NK-92 (cell line): Measurements from ENCODE around the gene TLX3.
"Not testable (repeated sequence)": the region's sequence is repeated elsewhere in the genome, so short reads cannot be mapped to it uniquely, and the experiment has no call there.

Experiments used
- DNase-seq: peaks from one replicate; lab custom pipeline; 2025; ENCODE audit not compliant: unreplicated experiment; lab: John Stamatoyannopoulos, UW

TLX3 gene

DNA sequence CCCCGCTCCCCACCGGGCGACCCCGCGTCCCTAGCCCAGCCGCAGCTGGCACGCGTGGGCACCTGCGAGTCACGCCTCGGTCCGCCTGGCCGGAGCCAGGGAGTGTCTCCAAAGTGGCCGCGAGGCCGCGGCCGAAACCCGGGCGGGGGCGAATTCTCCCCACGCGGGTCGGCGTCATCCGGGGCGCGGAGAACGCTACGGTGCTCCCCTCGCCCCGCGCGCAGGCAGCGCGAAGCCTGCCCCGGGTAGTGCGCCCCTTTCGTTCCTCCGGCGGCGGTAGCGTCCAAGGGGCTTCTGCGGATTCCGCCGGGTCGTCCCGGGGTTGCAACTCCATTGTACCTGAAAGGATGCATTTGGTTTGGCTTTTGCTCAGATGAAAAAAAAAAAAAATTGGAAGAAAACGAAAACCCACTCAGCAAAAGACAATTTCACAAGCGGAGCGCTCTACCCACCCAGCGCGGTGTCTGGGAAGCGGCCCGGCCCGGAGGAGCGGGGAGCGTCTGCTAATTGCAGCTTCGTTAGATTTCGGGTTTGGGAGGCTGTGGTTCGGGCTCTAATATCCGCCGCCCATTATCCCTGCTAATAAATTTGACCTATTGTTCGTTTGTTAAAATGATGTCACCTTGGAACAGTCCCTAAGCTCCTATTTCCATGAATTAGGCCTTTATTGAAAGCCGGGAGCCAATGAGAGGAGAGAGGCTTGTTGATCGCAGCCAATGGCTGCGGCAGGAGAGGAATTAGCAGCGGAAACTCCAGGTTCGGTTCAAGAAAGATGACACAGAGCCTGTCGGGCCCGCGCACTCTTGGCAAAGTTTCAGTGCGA is at the start of gene TLX3:
Gene TLX3, plus strand, starts transcription at position 796 of the 823 bp plus-strand sequence. CDS start 118 bp downstream, outside the sequence.
- no peak for DNase-seq

DNA sequence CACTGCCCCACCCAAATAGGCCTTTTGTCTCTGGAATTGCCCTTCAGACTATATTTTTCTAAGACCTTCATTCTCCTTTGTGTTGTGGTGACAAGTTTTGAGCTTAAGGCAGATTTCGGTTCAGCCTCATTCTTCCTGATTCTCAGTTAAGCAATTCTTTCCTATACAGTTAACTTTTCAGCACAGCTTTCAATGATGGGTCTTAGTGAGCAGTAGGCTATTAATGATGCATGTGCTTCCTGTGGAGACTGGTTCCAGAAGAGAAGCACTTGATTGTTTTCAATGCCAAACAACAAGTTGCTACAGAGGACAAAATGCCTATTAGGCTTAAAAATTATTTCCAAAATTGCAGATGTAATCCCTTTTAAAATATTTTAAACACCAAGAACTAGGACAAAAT is 47.7 kb upstream of the TLX3 start:
- no peak for DNase-seq

DNA sequence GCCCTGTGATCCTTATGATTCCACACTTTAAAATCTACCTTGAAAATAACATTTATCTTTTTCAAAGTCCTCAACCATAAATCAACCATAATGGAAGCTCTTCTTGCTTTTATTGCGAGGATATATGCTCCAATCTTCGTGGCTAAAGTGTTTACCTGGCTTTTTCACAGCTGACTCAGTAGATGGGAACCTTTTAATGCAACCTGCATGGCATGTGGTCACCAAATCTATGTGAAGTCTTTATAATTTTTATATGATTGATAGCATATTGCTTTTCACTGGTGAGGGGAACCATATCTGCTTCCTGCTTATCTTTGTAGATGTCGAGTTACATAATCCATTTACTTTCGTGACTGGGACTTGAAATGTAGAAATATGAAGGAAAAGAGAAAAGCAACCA is 47.1 kb upstream of the TLX3 start:
- DNase-seq = no peak

DNA sequence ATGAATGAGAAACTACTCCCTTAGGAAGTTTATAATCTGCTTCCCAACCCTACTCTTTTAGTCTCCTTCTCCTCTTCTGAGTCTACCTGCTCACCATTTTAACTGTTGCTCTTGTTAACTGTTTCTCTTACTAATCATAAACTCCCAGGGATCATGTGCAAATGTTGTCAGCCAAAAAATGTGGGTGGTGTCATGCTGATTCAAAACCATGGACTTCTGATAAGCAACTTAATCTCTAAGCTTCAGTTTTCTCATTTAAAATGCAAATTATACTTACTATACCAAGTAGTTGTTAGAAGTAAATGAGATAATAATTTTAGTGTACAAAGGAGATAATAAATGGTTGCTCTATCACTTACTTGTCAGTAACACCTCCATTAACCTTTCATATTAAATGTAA is 45.9 kb upstream of the TLX3 start:
- no peak for DNase-seq

GRCh38 chr5:171264843-171265242 is 44.2 kb upstream of the TLX3 start:
- no peak for DNase-seq

- no peak for DNase-seq
Measured at GRCh38 chr5:171268700-171269620, 40.1 kb upstream of the TLX3 start.

DNA sequence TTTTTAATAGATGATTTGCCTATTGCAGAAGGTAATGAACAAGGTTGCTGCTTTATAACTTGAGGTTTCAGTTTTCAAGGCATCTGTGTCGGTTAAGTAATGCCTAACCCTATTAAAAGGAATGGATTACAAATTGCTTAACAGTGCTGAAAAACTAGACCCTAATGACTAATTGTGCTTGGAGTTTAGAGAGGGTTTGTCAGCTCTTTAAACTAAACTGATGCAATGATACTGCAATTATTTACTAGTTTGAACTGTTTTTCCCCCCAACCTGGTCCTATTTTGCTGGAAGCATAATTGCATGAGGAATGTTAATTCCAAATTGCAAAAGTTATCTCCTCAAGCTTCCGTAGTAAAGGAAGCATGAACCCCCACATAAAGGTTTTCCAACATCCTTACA is 39.3 kb upstream of the TLX3 start:
- DNase-seq = no peak

- no peak for DNase-seq
Measured at GRCh38 chr5:171270136-171270535, 38.9 kb upstream of the TLX3 start.

DNA sequence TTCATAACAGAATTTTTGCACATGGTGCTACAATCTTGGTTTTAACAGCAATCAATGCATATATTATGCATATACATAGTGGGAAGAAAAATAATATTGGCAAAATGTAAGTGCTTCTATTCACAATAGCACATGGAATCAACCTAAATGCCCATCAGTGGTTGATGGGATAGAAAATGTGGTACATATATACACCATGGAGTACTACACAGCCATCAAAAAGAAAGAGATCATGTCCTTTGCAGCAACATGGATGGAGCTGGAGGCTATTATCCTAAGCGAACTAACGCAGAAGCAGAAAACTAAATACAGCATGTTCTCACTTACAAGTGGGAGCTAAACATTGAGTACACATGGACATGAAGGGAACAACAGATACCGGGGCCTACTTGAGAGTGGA is 37.2 kb upstream of the TLX3 start:
- no peak for DNase-seq

DNA sequence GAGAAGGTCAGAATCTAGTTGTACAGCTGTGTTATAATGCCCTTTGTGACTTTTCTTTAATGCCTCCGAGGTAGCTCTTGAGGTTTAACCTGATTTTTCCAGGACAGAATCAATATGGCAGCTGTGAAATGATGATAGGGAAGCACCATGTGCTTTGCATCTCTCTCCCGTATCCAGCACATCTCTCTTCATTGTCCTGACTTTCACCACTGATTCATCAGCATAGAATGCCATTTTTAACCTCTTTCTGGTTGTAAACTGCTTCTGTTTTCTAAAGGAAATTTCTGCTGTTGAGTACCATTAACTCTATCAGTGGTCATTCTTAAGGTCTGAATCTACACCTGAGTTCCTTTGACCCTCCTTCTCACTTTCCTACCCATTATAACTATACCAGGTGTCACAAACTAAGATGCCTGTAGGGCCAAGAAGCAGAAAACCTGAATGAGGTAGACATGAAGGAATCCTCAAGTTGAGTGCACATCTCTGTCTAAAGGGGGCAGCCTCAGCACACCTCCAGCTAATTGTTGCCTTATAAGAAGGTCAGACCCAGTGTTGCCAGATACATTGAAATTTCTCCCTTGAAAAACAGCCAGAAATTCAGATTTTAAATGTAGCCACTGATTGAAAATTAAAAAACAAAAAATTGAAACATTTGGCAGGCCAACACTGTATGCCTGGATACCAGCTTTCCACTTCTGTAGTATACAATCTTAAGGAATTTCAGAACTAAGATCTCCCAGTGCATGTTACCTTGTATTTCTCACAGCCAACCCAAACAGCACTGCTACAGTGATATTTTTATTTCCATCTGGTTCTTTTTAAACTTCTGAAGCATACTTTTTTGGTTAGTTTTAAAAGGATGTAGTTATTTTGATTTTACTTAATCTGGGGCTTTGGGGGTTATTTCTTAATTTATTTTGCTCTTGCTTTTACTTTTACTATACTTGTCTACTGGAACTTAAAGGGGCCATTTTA is 35.8 kb upstream of the TLX3 start:
- no peak for DNase-seq

- no peak for DNase-seq
Measured at GRCh38 chr5:171275841-171276544, 33.1 kb upstream of the TLX3 start.

- DNase-seq = no peak
Measured at GRCh38 chr5:171283753-171284152, 25.3 kb upstream of the TLX3 start.

- DNase-seq = no peak
Measured at GRCh38 chr5:171285465-171285864, 23.6 kb upstream of the TLX3 start.

DNA sequence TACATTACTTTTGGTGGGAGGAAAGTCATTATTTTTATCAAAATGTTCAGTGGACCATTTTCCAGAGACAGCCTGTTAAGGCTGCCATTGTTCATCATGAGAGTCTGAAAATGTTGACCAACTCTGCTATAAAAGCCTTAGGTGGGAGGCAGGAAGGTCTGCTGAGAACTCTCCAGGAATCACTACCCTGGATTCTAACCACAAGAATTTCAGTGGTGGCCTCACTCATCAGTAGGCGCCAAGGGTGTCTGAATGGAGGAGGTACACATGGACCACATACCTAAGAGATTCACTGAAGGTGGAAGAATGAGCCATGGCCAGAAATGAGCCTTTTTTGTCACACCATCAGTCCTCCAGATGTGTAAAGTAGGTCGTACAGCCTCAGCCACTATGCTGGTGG is 21.0 kb upstream of the TLX3 start:
- no peak for DNase-seq

DNA sequence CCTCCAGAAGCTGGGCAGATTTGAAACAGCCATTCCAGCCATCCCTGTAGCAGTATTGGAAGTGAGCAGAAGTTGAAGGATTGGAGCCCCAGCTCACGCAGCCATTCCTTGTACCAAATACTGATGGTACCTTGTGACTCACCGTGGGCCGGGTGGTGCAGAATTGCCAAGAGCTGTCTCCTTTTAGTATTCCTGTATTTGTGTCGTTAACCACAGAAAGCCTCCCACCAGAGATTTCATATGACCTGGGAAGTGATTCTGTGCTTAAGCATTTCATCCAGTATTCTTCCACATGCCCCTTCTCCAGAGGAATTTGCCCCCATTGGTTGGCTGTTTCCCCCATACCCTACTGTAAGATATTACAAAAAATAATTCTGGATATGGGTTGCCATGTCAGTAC is 17.7 kb upstream of the TLX3 start:
- no peak for DNase-seq

- no peak for DNase-seq
Measured at GRCh38 chr5:171295299-171295698, 13.7 kb upstream of the TLX3 start.

- DNase-seq = no peak
Measured at GRCh38 chr5:171295801-171296200, 13.2 kb upstream of the TLX3 start.

DNA sequence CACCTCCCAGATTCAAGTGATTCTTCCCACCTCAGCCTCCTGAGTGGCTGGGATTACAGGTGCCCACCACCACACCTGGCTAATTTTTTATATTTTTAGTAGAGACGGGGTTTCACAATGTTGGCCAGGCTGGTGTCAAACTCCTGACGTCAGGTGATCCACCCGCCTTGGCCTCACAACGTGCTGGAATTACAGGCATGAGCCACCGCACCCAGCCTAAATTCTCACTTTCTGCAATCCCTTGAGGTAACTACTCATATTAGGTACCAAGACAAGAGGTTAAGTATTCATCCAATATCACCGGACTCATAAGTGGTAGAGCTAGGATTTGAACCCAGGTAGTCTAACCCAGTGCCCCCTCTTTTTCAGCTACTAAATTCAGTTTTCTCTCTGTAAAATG is 11.1 kb upstream of the TLX3 start:
- not testable (repeated sequence) for DNase-seq

GRCh38 chr5:171299228-171299627 is 9.8 kb upstream of the TLX3 start:
- no peak for DNase-seq

GRCh38 chr5:171299851-171300250 is 9.2 kb upstream of the TLX3 start:
- no peak for DNase-seq
